GM19372 (cell line): ENCODE results near the gene WWOX.
"Not testable (repeated sequence)": the region's sequence is repeated elsewhere in the genome, so short reads cannot be mapped to it uniquely, and the experiment has no call there.

Experiments
- ATAC-seq: cut with Tn5 transposase; IDR thresholded peaks from one replicate; pipeline ENCODE4 v1.9.1; 2021; ENCODE audit warnings: mild to moderate bottlenecking, low read depth, moderate library complexity; ENCODE audit not compliant: unreplicated experiment

WWOX gene

DNA sequence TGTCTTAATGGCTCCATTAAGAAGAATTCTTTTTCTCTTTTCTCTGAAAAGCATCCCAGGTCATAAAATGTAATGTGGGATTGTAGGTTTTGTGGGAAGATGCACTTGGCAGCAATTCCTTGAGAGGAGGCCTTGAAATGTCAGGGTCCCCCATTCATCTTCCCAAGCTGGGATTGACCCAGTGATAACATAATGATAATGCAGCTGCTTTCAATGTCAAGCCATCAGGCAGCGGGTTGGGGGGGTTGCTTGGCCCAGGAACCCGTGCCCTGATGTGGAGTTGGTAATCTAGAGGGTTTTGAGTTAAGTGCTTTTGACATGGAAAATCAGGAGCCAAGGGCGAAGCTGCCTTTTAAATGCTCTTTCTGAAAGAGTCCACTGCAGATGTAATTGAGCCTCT lies 484.0 kb downstream of the WWOX start:
- no peak for ATAC-seq

GRCh38 chr16:78584213-78584860 lies 484.9 kb downstream of the WWOX start:
- no peak for ATAC-seq

DNA sequence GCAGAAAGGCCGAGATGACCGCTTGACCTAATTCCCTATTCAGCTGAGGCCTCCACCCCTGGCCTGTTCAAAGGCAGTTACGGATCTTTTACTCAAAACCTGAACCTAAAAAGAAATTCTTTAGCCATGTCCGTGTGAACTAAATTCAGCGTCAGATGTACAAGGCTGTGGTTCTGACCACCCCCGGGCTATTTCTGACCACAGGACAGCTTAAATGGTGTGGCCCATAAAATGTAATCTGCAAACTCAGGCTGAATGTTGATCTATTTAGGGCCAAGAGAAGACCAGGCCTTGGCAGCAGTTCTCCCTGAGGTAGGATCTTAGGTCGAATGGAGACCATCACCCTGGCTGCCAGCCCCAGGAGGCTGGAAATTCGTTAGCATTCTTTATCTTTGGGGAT lies 485.5 kb downstream of the WWOX start:
- no peak for ATAC-seq

- ATAC-seq: no peak
These were observed 489.9 kb downstream of the WWOX start for GRCh38 chr16:78589331-78589730.

DNA sequence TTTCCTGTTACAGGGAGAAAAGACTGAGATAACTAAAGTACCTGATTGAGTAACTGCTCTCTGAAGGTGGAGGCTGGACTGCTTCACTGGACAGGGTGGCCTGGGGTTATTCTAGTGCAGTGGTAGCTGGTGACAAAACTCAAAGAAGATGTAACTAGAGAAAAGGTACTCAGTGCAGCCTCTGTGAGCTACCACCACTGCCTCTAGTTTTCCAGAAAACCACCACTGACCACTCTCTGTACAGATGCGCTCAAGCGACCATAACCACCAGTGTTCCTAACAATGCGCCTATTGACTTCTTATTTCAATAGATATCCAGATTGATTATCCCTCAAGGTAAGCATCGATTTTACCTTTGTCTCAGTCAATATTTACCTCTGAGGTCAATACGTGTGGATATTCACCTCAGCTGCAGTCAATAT lies 492.2 kb downstream of the WWOX start:
- ATAC-seq: no peak

DNA sequence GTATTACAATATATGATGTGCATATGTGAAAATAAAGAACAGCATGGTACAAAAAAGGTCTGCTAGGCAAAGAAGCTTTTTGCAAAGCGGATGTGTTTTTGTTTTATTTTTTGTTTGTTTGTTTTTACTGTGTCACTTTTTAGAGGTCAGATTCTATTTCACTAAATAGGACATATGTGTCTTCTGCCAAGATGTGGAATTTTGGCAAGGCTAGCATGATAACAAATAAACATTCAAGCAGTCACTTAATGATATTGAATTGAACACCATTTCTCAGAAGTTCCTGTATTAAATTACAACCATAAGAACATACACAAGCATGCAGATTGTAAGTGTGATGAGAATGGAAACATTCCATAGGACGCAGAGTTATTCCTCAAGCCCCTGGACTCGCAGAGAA lies 492.7 kb downstream of the WWOX start:
- no peak for ATAC-seq

DNA sequence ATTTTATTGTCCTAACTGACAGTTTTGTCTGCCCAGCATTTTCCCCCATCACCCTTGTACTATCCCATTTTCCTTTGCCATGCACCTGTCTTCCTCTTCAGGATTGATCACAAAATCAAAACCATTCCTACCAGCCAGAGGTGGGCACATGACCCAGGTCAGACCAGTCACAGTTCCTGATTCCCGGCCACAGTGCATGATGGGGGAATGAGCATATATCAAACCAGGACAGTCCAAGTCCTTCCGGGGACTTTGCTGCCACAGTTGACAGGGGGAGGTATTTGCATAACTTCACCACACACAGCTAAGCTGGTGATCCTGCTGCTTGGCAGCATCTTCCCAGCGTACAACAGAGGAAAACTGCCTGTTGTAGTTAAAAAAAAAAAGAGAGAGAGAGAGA lies 493.9 kb downstream of the WWOX start:
- ATAC-seq: no peak

GRCh38 chr16:78594191-78594590 lies 494.7 kb downstream of the WWOX start:
- no peak for ATAC-seq

GRCh38 chr16:78596348-78596995 lies 497.0 kb downstream of the WWOX start:
- ATAC-seq: no peak

DNA sequence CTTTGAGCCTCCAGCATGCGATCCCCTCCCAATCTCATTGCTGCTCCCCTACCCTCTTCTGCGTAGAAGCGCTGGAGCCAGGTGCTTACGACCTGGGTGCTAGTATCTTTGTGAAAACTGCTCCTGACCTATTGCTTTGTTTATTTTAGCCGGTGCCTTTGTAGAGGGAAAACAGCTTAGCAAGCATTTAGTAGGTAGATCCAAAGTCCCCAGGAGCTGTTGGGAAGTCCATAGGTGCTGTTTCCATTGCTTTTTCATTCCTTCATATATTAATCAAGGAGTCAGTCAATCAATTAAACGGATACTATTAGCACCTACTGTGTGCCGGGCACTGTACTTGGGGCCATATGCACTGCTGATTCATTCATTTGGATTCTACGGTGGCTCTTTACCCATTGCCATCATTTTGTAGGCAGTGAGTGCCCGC lies 497.6 kb downstream of the WWOX start:
- ATAC-seq: no peak

DNA sequence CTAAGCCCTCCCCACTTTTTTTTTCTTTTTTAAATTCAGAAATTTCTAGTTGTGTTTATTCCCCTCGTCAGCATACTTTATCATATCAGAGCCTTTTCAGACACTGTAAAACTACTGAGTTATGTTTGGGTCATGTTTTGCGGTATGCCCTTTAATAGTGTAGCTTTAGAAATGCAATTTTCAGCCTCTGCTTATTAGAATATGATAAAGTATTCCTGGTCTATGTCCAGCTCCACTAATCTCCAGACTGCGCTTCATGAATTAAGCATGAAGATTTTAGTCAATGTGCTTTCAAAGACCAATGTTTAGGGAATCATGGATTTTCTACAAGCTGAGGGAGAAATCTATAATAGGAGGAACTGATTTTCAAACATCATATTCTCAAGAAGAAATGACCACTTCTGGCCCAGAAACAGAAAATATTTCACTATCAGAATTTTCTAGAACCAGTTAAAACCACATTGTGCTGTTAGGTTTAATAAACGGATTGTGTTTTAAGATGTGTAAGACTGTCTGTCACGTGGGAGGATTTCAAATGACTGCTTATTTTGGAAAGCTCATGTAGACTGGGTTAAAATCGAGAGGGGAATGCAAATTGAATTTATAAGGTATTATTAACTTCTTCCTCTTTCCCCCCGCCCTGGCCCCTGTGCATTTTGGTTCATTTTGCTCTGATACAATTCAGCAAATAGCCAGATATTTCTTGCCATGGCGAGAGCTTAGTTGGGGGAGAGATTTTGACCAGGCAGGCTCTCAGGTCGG lies 498.5 kb downstream of the WWOX start:
- ATAC-seq: no peak

DNA sequence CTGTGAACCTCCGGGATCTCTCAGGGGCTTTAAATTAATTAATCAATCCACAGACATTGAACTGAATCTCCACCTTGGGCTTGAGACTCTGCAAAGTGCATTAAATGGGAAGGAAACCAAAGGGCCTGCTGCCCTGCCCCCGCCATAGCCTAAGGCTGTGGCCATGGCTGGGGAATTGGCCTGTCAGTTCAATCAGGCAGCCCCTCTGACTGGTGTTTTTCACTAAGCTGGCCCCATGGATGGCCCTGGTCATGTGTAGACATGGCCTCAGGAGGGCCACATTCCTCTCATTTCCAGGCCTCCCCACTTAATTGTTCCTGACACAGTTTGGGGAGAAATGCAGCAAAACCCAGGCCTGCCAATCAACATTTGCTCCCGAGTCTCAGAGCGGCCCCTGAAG lies 499.8 kb downstream of the WWOX start:
- no peak for ATAC-seq

GRCh38 chr16:78604423-78605062 lies 505.1 kb downstream of the WWOX start:
- not testable (repeated sequence) for ATAC-seq

DNA sequence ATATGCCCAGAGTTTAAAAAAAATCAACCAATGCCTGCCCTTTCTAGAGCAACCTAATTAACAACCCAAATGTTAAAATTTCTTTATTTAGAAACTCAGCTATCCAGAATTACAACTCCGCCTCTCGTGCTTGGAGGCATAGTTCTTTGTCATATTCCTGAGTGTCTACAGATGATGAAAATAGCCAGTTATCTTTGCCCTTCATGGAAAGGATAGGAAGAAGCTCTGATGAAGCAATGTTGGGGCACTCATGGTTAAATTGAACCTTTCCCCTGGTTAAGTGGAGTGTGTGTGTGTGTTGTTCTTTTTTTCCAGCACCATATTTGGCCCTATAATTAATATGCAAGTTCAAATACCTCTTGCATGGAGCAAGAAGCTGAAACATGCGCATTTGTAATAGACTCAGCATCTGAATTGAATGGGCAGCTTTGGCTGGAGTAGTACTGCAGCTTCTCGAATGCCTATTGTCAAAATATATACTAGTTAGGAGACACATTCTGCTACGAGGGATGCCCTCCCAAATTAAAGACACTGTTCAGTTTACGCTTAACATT lies 506.2 kb downstream of the WWOX start:
- ATAC-seq: no peak

DNA sequence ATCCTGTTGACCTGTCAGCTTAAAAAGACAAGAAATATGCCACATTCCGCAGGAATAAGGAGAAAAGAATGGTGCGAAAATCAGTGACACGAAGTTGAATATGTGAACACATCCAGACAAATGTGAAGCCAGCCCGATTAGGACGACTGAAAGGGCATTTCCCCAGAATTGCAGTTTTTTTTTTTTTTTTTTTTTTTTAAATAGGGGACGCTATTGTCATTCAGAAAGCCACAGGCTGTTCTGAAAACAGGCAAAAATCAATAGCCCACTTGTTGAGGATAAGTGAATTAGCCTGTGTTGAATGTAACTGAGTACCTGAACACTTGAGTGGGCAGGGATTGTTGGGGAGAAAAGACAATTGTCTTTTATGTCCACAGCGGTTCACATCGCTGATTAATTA lies 507.1 kb downstream of the WWOX start:
- ATAC-seq: no peak

- no peak for ATAC-seq
These were observed 507.6 kb downstream of the WWOX start for GRCh38 chr16:78607022-78607421.

- no peak for ATAC-seq
These were observed 508.0 kb downstream of the WWOX start for GRCh38 chr16:78607465-78607864.

GRCh38 chr16:78608305-78608776 lies 508.9 kb downstream of the WWOX start:
- no peak for ATAC-seq

GRCh38 chr16:78609402-78610274 lies 510.2 kb downstream of the WWOX start:
- ATAC-seq: no peak

DNA sequence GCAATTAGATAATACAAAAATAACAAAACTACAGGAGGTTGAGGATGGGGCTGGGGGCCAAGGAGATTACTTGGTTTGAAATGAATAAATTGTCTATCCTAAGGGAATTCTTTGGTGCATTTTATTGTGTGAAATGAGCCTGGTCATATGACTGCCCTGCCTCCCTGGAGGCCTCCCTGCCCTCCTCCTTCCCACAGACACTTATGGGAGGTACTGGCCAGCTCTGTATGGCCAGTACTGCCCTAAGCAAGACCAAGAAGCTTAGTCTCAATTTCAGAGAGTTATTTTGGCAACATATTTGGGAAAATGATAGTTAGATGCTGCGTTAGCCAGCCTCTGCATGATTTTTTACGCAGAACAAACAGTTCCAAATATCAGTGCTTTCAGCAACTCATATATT lies 511.9 kb downstream of the WWOX start:
- no peak for ATAC-seq
